Activated naive CD8-positive, alpha-beta T cell treated with anti-CD3 and anti-CD28 coated beads for 36 hours (primary cell): Measurements from ENCODE around the gene CNNM2. TPM values are rescaled to one million over a fixed set of nuclear protein-coding genes. Genes with fewer than 3 reads are reported as not detected.
"Not testable (repeated sequence)": the region's sequence is repeated elsewhere in the genome, so short reads cannot be mapped to it uniquely, and the experiment has no call there.

Experiments used
- DNase-seq: peaks from one replicate; pipeline ENCODE4 v3.0.0; 2021
- H3K27ac Mint-ChIP-seq: one replicate; pipeline ENCODE4 v1.8.0; 2022; ENCODE audit warnings: mild to moderate bottlenecking, moderate library complexity, mixed read lengths
- H3K27me3 Mint-ChIP-seq: one replicate; pipeline ENCODE4 v1.8.0; 2022; ENCODE audit warnings: mild to moderate bottlenecking, mixed read lengths
- H3K36me3 Mint-ChIP-seq: one replicate; pipeline ENCODE4 v1.8.0; 2021; ENCODE audit warnings: mild to moderate bottlenecking, mixed read lengths
- H3K4me1 Mint-ChIP-seq: one replicate; pipeline ENCODE4 v1.8.0; 2021; ENCODE audit warnings: mixed read lengths
- H3K4me3 Mint-ChIP-seq: one replicate; pipeline ENCODE4 v1.8.0; 2022; ENCODE audit warnings: mild to moderate bottlenecking, moderate library complexity, mixed read lengths
- H3K9me3 Mint-ChIP-seq: one replicate; pipeline ENCODE4 v1.8.0; 2022; ENCODE audit warnings: mixed read lengths
- total RNA-seq, 2 experiments: library from RNA; stranded (reverse); gene quantifications; one replicate each; pipeline ENCODE4 v1.2.3, GENCODE V29; 2021

CNNM2 gene
- total RNA-seq, 2 experiments from 2014 or later = 4.0 to 4.5 TPM

GRCh38 chr10:102945962-102946361 lies 27.9 kb downstream of the CNNM2 start:
- Mint-ChIP-seq H3K4me3 (no peak overlapping the region), H3K4me1 (no peaks in the 10 kb centered on the region)

GRCh38 chr10:102946992-102947391 lies 28.9 kb downstream of the CNNM2 start:
- no peak overlapping the region for H3K27ac Mint-ChIP-seq
- no peak for DNase-seq
- H3K4me1 Mint-ChIP-seq = no peaks in the 10 kb centered on the region
- H3K27me3 Mint-ChIP-seq = no peaks in the 10 kb centered on the region
- no peak overlapping the region for H3K4me3 Mint-ChIP-seq
- no peaks in the 10 kb centered on the region for H3K9me3 Mint-ChIP-seq
- no peaks in the 10 kb centered on the region for H3K36me3 Mint-ChIP-seq

More at GRCh38 chr10:102945962-102946361, 27.9 kb downstream of the CNNM2 start:
- Mint-ChIP-seq H3K27ac (no peak overlapping the region), H3K27me3 (no peaks in the 10 kb centered on the region), H3K36me3 (peaks cover 3% of the 10 kb centered on the region), H3K9me3 (no peaks in the 10 kb centered on the region)
- no peak for DNase-seq

GRCh38 chr10:102948176-102948575 lies 30.1 kb downstream of the CNNM2 start:
- DNase-seq = no peak
- H3K4me1 Mint-ChIP-seq = no peaks in the 10 kb centered on the region
- no peaks in the 10 kb centered on the region for H3K36me3 Mint-ChIP-seq
- no peak overlapping the region for H3K4me3 Mint-ChIP-seq
- H3K9me3 Mint-ChIP-seq = no peaks in the 10 kb centered on the region
- no peak overlapping the region for H3K27ac Mint-ChIP-seq
- H3K27me3 Mint-ChIP-seq = no peaks in the 10 kb centered on the region

- Mint-ChIP-seq H3K27ac (no peak overlapping the region), H3K4me1 (no peaks in the 10 kb centered on the region), H3K36me3 (no peaks in the 10 kb centered on the region), H3K27me3 (no peaks in the 10 kb centered on the region), H3K9me3 (no peaks in the 10 kb centered on the region), H3K4me3 (no peak overlapping the region)
- DNase-seq = no peak
Measured at GRCh38 chr10:102948786-102949185, 30.7 kb downstream of the CNNM2 start.

- Mint-ChIP-seq H3K36me3 (peaks cover 5% of the 10 kb centered on the region), H3K4me3 (no peak overlapping the region), H3K4me1 (no peaks in the 10 kb centered on the region), H3K27ac (no peak overlapping the region), H3K9me3 (no peaks in the 10 kb centered on the region), H3K27me3 (no peaks in the 10 kb centered on the region)
- no peak for DNase-seq
Measured at GRCh38 chr10:102949916-102950315, 31.8 kb downstream of the CNNM2 start.

- no peak for DNase-seq
- H3K4me1 Mint-ChIP-seq = no peaks in the 10 kb centered on the region
- no peaks in the 10 kb centered on the region for H3K27me3 Mint-ChIP-seq
- H3K36me3 Mint-ChIP-seq = peaks cover 7% of the 10 kb centered on the region
- H3K4me3 Mint-ChIP-seq = no peak overlapping the region
- no peaks in the 10 kb centered on the region for H3K9me3 Mint-ChIP-seq
- H3K27ac Mint-ChIP-seq = no peak overlapping the region
Measured at GRCh38 chr10:102951316-102951715, 33.2 kb downstream of the CNNM2 start.

GRCh38 chr10:102959360-102959759 lies 41.3 kb downstream of the CNNM2 start:
- no peaks in the 10 kb centered on the region for H3K4me1 Mint-ChIP-seq
- H3K4me3 Mint-ChIP-seq = no peak overlapping the region
- no peaks in the 10 kb centered on the region for H3K27me3 Mint-ChIP-seq
- H3K9me3 Mint-ChIP-seq = no peaks in the 10 kb centered on the region
- peaks cover 7% of the 10 kb centered on the region for H3K36me3 Mint-ChIP-seq
- no peak overlapping the region for H3K27ac Mint-ChIP-seq
- no peak for DNase-seq

GRCh38 chr10:102960157-102960556 lies 42.1 kb downstream of the CNNM2 start:
- no peaks in the 10 kb centered on the region for H3K9me3 Mint-ChIP-seq
- no peaks in the 10 kb centered on the region for H3K27me3 Mint-ChIP-seq
- no peak overlapping the region for H3K27ac Mint-ChIP-seq
- no peak for DNase-seq
- H3K36me3 Mint-ChIP-seq = no peaks in the 10 kb centered on the region
- no peaks in the 10 kb centered on the region for H3K4me1 Mint-ChIP-seq
- no peak overlapping the region for H3K4me3 Mint-ChIP-seq

GRCh38 chr10:102962267-102962666 lies 44.2 kb downstream of the CNNM2 start:
- Mint-ChIP-seq H3K27me3 (no peaks in the 10 kb centered on the region), H3K36me3 (no peaks in the 10 kb centered on the region), H3K4me1 (no peaks in the 10 kb centered on the region), H3K27ac (no peak overlapping the region), H3K9me3 (no peaks in the 10 kb centered on the region), H3K4me3 (no peak overlapping the region)
- DNase-seq = no peak

- Mint-ChIP-seq H3K27ac (no peak overlapping the region), H3K4me3 (no peak overlapping the region), H3K36me3 (no peaks in the 10 kb centered on the region), H3K9me3 (no peaks in the 10 kb centered on the region), H3K4me1 (no peaks in the 10 kb centered on the region), H3K27me3 (no peaks in the 10 kb centered on the region)
- no peak for DNase-seq
Measured at GRCh38 chr10:102962951-102963755, 45.1 kb downstream of the CNNM2 start.

- Mint-ChIP-seq H3K4me3 (no peak overlapping the region), H3K27me3 (no peaks in the 10 kb centered on the region), H3K27ac (no peak overlapping the region), H3K36me3 (no peaks in the 10 kb centered on the region), H3K9me3 (no peaks in the 10 kb centered on the region), H3K4me1 (no peaks in the 10 kb centered on the region)
- DNase-seq = no peak
Measured at GRCh38 chr10:102963756-102964025, 45.6 kb downstream of the CNNM2 start.

GRCh38 chr10:102964064-102964463 lies 46.0 kb downstream of the CNNM2 start:
- not testable (repeated sequence) for H3K27me3 Mint-ChIP-seq, DNase-seq, H3K4me1 Mint-ChIP-seq, H3K4me3 Mint-ChIP-seq, H3K27ac Mint-ChIP-seq, H3K36me3 Mint-ChIP-seq, H3K9me3 Mint-ChIP-seq

GRCh38 chr10:102964713-102965112 lies 46.6 kb downstream of the CNNM2 start:
- Mint-ChIP-seq H3K36me3 (no peaks in the 10 kb centered on the region), H3K27me3 (no peaks in the 10 kb centered on the region)

GRCh38 chr10:102965311-102965851 lies 47.3 kb downstream of the CNNM2 start:
- Mint-ChIP-seq H3K4me3 (no peak overlapping the region), H3K36me3 (no peaks in the 10 kb centered on the region), H3K9me3 (no peaks in the 10 kb centered on the region), H3K27me3 (no peaks in the 10 kb centered on the region), H3K4me1 (no peaks in the 10 kb centered on the region), H3K27ac (no peak overlapping the region)
- no peak for DNase-seq

More at GRCh38 chr10:102964713-102965112, 46.6 kb downstream of the CNNM2 start:
- H3K9me3 Mint-ChIP-seq = no peaks in the 10 kb centered on the region
- H3K4me1 Mint-ChIP-seq = no peaks in the 10 kb centered on the region
- DNase-seq = no peak
- H3K4me3 Mint-ChIP-seq = no peak overlapping the region
- H3K27ac Mint-ChIP-seq = no peak overlapping the region

GRCh38 chr10:102967123-102967522 lies 49.0 kb downstream of the CNNM2 start:
- Mint-ChIP-seq H3K36me3 (no peaks in the 10 kb centered on the region), H3K27me3 (no peaks in the 10 kb centered on the region), H3K27ac (no peak overlapping the region), H3K4me1 (no peaks in the 10 kb centered on the region), H3K4me3 (no peak overlapping the region), H3K9me3 (no peaks in the 10 kb centered on the region)
- DNase-seq = no peak
